Measurements from ENCODE around the gene PCNA. TPM values are rescaled to one million over a fixed set of nuclear protein-coding genes. Genes with fewer than 3 reads are reported as not detected.

PCNA gene
- total RNA-seq, 1 experiment from 2014 or later, result 274 TPM

DNA sequence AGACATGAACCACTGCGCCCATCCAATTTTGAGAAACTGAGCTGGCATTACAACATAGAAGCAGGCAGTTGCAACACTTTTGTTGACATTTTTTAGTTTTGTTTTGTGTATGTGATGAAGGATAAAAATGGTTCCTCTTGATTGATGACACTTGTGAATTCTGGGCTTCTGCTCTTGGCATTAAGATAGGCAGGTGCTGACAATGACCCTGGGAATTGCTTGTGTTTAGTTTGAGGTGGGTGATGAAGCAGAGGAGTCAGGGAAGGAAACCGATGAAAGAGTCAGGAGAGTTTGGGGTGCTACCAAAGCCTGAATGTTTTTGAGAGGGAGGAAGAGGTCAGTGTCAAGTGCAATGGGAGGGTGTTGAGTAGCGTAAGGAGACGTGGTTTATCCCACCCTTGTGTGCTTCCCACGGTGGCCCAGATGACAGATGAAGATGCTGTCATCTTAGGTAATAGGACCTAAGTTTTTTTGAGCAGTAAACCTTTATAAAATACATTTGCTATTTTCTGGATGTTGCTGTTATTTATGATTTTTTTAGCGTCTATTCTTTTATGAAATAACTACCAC, 26.4 kb upstream of the PCNA start:
- peaks cover 8% of the 10 kb centered on the region for H3K79me1 ChIP-seq (ENCODE audit: insufficient read depth, low read depth, low read length, poor library complexity, severe bottlenecking)
- no peak overlapping the region for H3K56ac ChIP-seq (ENCODE audit: insufficient read length, low read depth, low read length)
- H3K79me2 ChIP-seq (ENCODE audit: insufficient read depth, low read length), result no peaks in the 10 kb centered on the region; the same call in 1 of the 2 replicates
- H3K9me3 ChIP-seq (ENCODE audit: control insufficient read depth, low read depth, low read length), result no peaks in the 10 kb centered on the region
- Mint-ChIP-seq H3K27me3 (ENCODE audit: low read depth) (no peaks in the 10 kb centered on the region), H3K9me3 (no peaks in the 10 kb centered on the region), H3K4me3 (no peak overlapping the region), H3K4me1 (peaks cover 12 to 16% of the 10 kb centered on the region in 2 experiments), H3K36me3 (ENCODE audit: insufficient read depth in 1 of 3, low read depth in 3 of 3) (no peaks in the 10 kb centered on the region; a peak in 2 of 7 replicates), H3K27ac (peak overlapping the region in 1 of 3 experiments; percentile 23; a peak in 1 of 7 replicates)
- no peak overlapping the region for H2BK20ac ChIP-seq (ENCODE audit: low read depth, low read length, poor library complexity, severe bottlenecking)
- no peak overlapping the region for H2BK12ac ChIP-seq (ENCODE audit: insufficient read length, low read depth, low read length)
- H2BK120ac ChIP-seq (ENCODE audit: low read depth, low read length, poor library complexity, severe bottlenecking), result no peak overlapping the region
- H3K4me1 ChIP-seq (ENCODE audit: insufficient read depth, low read length), result no peaks in the 10 kb centered on the region
- H2BK5ac ChIP-seq (ENCODE audit: insufficient read length, low read length), result no peak overlapping the region
- no peak overlapping the region for H2AK5ac ChIP-seq (ENCODE audit: insufficient read length, low read length)
- no CpG with 5 or more reads among the region's 6 CpGs for WGBS (ENCODE audit: extremely low coverage, insufficient read length, low lambda C conversion rate)
- H3K14ac ChIP-seq (ENCODE audit: insufficient read depth, low read length), result no peak overlapping the region
- no peaks in the 10 kb centered on the region for H3K23me2 ChIP-seq (ENCODE audit: insufficient read length, low read depth, low read length, poor library complexity, severe bottlenecking)
- TF ChIP-seq, protein P1, sequence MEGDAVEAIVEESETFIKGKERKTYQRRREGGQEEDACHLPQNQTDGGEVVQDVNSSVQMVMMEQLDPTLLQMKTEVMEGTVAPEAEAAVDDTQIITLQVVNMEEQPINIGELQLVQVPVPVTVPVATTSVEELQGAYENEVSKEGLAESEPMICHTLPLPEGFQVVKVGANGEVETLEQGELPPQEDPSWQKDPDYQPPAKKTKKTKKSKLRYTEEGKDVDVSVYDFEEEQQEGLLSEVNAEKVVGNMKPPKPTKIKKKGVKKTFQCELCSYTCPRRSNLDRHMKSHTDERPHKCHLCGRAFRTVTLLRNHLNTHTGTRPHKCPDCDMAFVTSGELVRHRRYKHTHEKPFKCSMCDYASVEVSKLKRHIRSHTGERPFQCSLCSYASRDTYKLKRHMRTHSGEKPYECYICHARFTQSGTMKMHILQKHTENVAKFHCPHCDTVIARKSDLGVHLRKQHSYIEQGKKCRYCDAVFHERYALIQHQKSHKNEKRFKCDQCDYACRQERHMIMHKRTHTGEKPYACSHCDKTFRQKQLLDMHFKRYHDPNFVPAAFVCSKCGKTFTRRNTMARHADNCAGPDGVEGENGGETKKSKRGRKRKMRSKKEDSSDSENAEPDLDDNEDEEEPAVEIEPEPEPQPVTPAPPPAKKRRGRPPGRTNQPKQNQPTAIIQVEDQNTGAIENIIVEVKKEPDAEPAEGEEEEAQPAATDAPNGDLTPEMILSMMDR (conservative IDR thresholded peaks at IDR 0.05), result no peak
- no peak overlapping the region for H3K4ac ChIP-seq (ENCODE audit: low read depth, low read length)
- H3K4me2 ChIP-seq (ENCODE audit: insufficient read depth, insufficient read length, low read length), result no peak overlapping the region
- no peaks in the 10 kb centered on the region for H4K20me1 ChIP-seq (ENCODE audit: control insufficient read depth, insufficient read depth, insufficient read length)
- H2AFZ ChIP-seq (ENCODE audit: low read length), result no peak overlapping the region
- H3K18ac ChIP-seq (ENCODE audit: insufficient read length, low read depth, low read length), result no peak overlapping the region
- H3K27ac ChIP-seq (ENCODE audit: insufficient read length, low read depth, low read length), result no peak overlapping the region
- no peak overlapping the region for H4K91ac ChIP-seq (ENCODE audit: insufficient read length, low read depth, low read length)
- no peak overlapping the region for H3K9ac ChIP-seq (ENCODE audit: extremely low read depth, insufficient read length, low read length)
- no peak overlapping the region for H3T11ph ChIP-seq (ENCODE audit: low read length)
- DNase-seq, result no peak
- H4K5ac ChIP-seq (ENCODE audit: insufficient read length, low read depth, low read length), result no peak overlapping the region
- no peak overlapping the region for H3K23ac ChIP-seq (ENCODE audit: insufficient read length, low read depth, low read length)
- no peak overlapping the region for H2BK15ac ChIP-seq (ENCODE audit: low read depth, low read length)
- H4K8ac ChIP-seq (replicated peaks; ENCODE audit: insufficient read length, low read depth, low read length), result no peak overlapping the region
- H3K27me3 ChIP-seq (ENCODE audit: insufficient read depth, low read length), result no peaks in the 10 kb centered on the region

Measured in H9 (cell line).